H1 (cell line): Measurements from ENCODE around the gene EGFR. TPM values are rescaled to one million over a fixed set of nuclear protein-coding genes. Genes with fewer than 3 reads are reported as not detected.

Experiments used
- CTCF ChIA-PET: fragments of 300-600 bp; sonication (Branson Sonifier 250); formaldehyde crosslinking; loops from one replicate; lab custom pipeline; 2021; ENCODE audit not compliant: partially characterized antibody; lab: Charles Lee
- POLR2A ChIA-PET: fragments of 300-600 bp; sonication (Branson Sonifier 250); formaldehyde crosslinking; loops from one replicate; lab custom pipeline; 2021; ENCODE audit warnings: inconsistent platforms; ENCODE audit not compliant: partially characterized antibody; lab: Charles Lee
- DNase-seq, 2 experiments: peaks; one replicate each; pipeline versions ENCODE4 v3.0.0 to v3.0.0-alpha.2; 2010 to 2022; ENCODE audit warnings: low spot score in 2 of 2, low read depth in 1 of 2, mixed read lengths in 1 of 2
- FAIRE-seq: peaks from 2 replicates; lab custom pipeline; 2011; peaks lifted over from hg19 to GRCh38; lab: Jason Lieb, UNC
- H2AFZ ChIP-seq: 2 replicates; pipeline ENCODE4 v1.8.1; 2012; ENCODE audit warnings: low read length, inconsistent platforms
- H2AK5ac ChIP-seq: 2 replicates; pipeline ENCODE4 v1.6.1; 2013; ENCODE audit warnings: low read depth, low read length
- H2BK120ac ChIP-seq: replicated peaks from 2 replicates; pipeline ENCODE3; 2013; ENCODE audit warnings: low read depth, low read length, inconsistent platforms
- H2BK12ac ChIP-seq: 2 replicates; pipeline ENCODE4 v1.6.1; 2013; ENCODE audit warnings: low read depth, low read length
- H2BK15ac ChIP-seq: 2 replicates; pipeline ENCODE4 v1.6.1; 2013; ENCODE audit warnings: low read length
- H2BK20ac ChIP-seq: 2 replicates; pipeline ENCODE4 v1.6.1; 2013; ENCODE audit warnings: low read length
- H2BK5ac ChIP-seq: 2 replicates; pipeline ENCODE4 v1.6.1; 2013; ENCODE audit warnings: low read depth, low read length
- H3K14ac ChIP-seq: 2 replicates; pipeline ENCODE4 v1.6.1; 2013; ENCODE audit warnings: inconsistent platforms; ENCODE audit not compliant: insufficient read length
- H3K18ac ChIP-seq: 2 replicates; pipeline ENCODE4 v1.6.1; 2013; ENCODE audit warnings: low read length; ENCODE audit errors: extremely low read depth
- H3K23ac ChIP-seq: 2 replicates; pipeline ENCODE4 v1.6.1; 2013; ENCODE audit warnings: inconsistent platforms; ENCODE audit not compliant: insufficient read length
- H3K23me2 ChIP-seq: 2 replicates; pipeline ENCODE4 v1.6.1; 2013; ENCODE audit warnings: low read depth, low read length
- H3K27ac ChIP-seq: 2 replicates; pipeline ENCODE4 v1.6.1; 2011; ENCODE audit warnings: low read depth, low read length, inconsistent platforms
- H3K27me3 ChIP-seq, 4 experiments: replicated peaks in 1 of 4; 1 replicate in 1 of 4; 2 replicates in 3 of 4; pipeline versions ENCODE4 v1.6.1 to v1.8.1; 2011 to 2013; ENCODE audit warnings: low read length in 3 of 4, mild to moderate bottlenecking in 3 of 4, inconsistent platforms in 2 of 4, mixed read lengths in 2 of 4, moderate library complexity in 1 of 4; ENCODE audit not compliant: control insufficient read depth in 3 of 4, insufficient read depth in 3 of 4; ENCODE audit errors: extremely low read depth in 1 of 4
- H3K36me3 ChIP-seq, 4 experiments: 2 replicates each; pipeline versions ENCODE4 v1.6.1 to v1.8.1; 2011 to 2013; ENCODE audit warnings: mild to moderate bottlenecking in 4 of 4, low read length in 3 of 4, moderate library complexity in 2 of 4, control low read depth in 1 of 4, inconsistent platforms in 1 of 4; ENCODE audit not compliant: insufficient read depth in 4 of 4, control insufficient read depth in 2 of 4
- H3K4ac ChIP-seq: replicated peaks from 2 replicates; pipeline ENCODE3; 2013; ENCODE audit warnings: low read length, low read depth, mixed read lengths, inconsistent platforms; ENCODE audit not compliant: insufficient read length
- H3K4me1 ChIP-seq, 4 experiments: replicated peaks in 1 of 4; 1 replicate in 1 of 4; 2 replicates in 3 of 4; pipeline versions ENCODE4 v1.6.1 to v1.8.1; 2011 to 2013; ENCODE audit warnings: low read length in 3 of 4, inconsistent platforms in 2 of 4, mixed read lengths in 1 of 4; ENCODE audit not compliant: insufficient read depth in 4 of 4, control insufficient read depth in 3 of 4
- H3K4me2 ChIP-seq, 2 experiments: 2 replicates each; pipeline versions ENCODE4 v1.6.1 to v1.8.1; 2011 to 2013; ENCODE audit warnings: low read depth in 2 of 2, low read length in 2 of 2, control low read depth in 1 of 2, inconsistent platforms in 1 of 2, mild to moderate bottlenecking in 1 of 2; ENCODE audit not compliant: insufficient read depth in 1 of 2
- H3K4me3 ChIP-seq, 4 experiments: fragments of 200-600, 300-600 bp in 1 of 4; sonication (generic), shearing (Covaris generic), sonication (Bioruptor Twin) in 1 of 4; 2 replicates each; pipeline versions ENCODE4 v1.5.1 to v1.8.1; 2011 to 2016; ENCODE audit warnings: low read length in 4 of 4, low read depth in 3 of 4, control low read depth in 2 of 4, inconsistent platforms in 2 of 4, mild to moderate bottlenecking in 2 of 4, mixed read lengths in 1 of 4, moderate library complexity in 1 of 4; ENCODE audit not compliant: insufficient read depth in 2 of 4; ENCODE audit errors: extremely low read depth in 1 of 4
- H3K56ac ChIP-seq: replicated peaks from 2 replicates; pipeline ENCODE3; 2013; ENCODE audit warnings: low read depth, mild to moderate bottlenecking, mixed read lengths, low read length, inconsistent platforms; ENCODE audit not compliant: insufficient read length
- H3K79me1 ChIP-seq: 2 replicates; pipeline ENCODE4 v1.6.1; 2013; ENCODE audit warnings: low read depth, low read length, control low read depth
- H3K79me2 ChIP-seq, 2 experiments: 2 replicates each; pipeline versions ENCODE4 v1.6.1 to v1.8.1; 2012 to 2013; ENCODE audit warnings: low read length in 2 of 2, mild to moderate bottlenecking in 2 of 2, inconsistent platforms in 1 of 2; ENCODE audit not compliant: insufficient read depth in 2 of 2, control insufficient read depth in 1 of 2
- H3K9ac ChIP-seq, 4 experiments: replicated peaks in 1 of 4; 1 replicate in 1 of 4; 2 replicates in 3 of 4; pipeline versions ENCODE4 v1.6.1 to v1.8.1; 2011 to 2013; ENCODE audit warnings: low read depth in 3 of 4, low read length in 3 of 4, control low read depth in 2 of 4, mild to moderate bottlenecking in 2 of 4, moderate library complexity in 2 of 4, inconsistent platforms in 1 of 4; ENCODE audit errors: extremely low read depth in 1 of 4
- H3K9me3 ChIP-seq, 2 experiments: 2 replicates each; pipeline versions ENCODE4 v1.6.1 to v1.8.1; 2012 to 2013; ENCODE audit warnings: mild to moderate bottlenecking in 2 of 2, moderate library complexity in 2 of 2, control low read depth in 1 of 2, inconsistent platforms in 1 of 2, low read depth in 1 of 2, low read length in 1 of 2, mixed read lengths in 1 of 2; ENCODE audit not compliant: insufficient read depth in 2 of 2
- H4K20me1 ChIP-seq, 2 experiments: replicated peaks in 1 of 2; 2 replicates each; pipeline versions ENCODE3 to v1.8.1; 2011 to 2013; ENCODE audit warnings: inconsistent platforms in 2 of 2, low read length in 2 of 2, mild to moderate bottlenecking in 1 of 2; ENCODE audit not compliant: insufficient read depth in 2 of 2, control insufficient read depth in 1 of 2
- H4K5ac ChIP-seq: 2 replicates; pipeline ENCODE4 v1.6.1; 2013; ENCODE audit warnings: low read length, low read depth, mixed read lengths, inconsistent platforms; ENCODE audit not compliant: insufficient read length
- H4K8ac ChIP-seq: 2 replicates; pipeline ENCODE4 v1.8.0; 2013; ENCODE audit warnings: mild to moderate bottlenecking, moderate library complexity, low read length, inconsistent platforms; ENCODE audit not compliant: insufficient read depth; ENCODE audit errors: extremely low read depth
- H4K91ac ChIP-seq: replicated peaks from 2 replicates; pipeline ENCODE3; 2013; ENCODE audit warnings: low read length, mixed read lengths, inconsistent platforms; ENCODE audit not compliant: insufficient read length
- BACH1 ChIP-seq: IDR thresholded peaks from 2 replicates; pipeline ENCODE4 v1.6.1; 2012; ENCODE audit warnings: low read length, improper control_type of control experiment
- BCL11A ChIP-seq, 2 experiments: IDR thresholded peaks; one replicate each; pipeline ENCODE4 v1.6.1; 2011; ENCODE audit warnings: low read depth in 2 of 2, low read length in 2 of 2, mild to moderate bottlenecking in 2 of 2
- BRCA1 ChIP-seq: IDR thresholded peaks from 2 replicates; pipeline ENCODE4 v1.6.1; 2012; ENCODE audit warnings: low read depth, low read length, improper control_type of control experiment
- HDAC6 ChIP-seq: IDR thresholded peaks from one replicate; pipeline ENCODE4 v1.7.1; 2012; ENCODE audit warnings: low read depth, mild to moderate bottlenecking, inconsistent platforms, low read length, moderate library complexity
- KDM1A ChIP-seq: fragments of 200-600, 300-600 bp; sonication (generic); IDR thresholded peaks from 2 replicates; pipeline ENCODE4 v1.7.1; 2016; ENCODE audit warnings: mild to moderate bottlenecking, low read length, borderline replicate concordance
- POLR2AphosphoS5 ChIP-seq: IDR thresholded peaks from 2 replicates; pipeline ENCODE4 v1.6.1; 2011; ENCODE audit warnings: low read depth, low read length
- SAP30 ChIP-seq: fragments of 300-600 bp; sonication (generic); IDR thresholded peaks from 2 replicates; pipeline ENCODE4 v1.7.1; 2012; ENCODE audit warnings: low read length, moderate library complexity, mild to moderate bottlenecking, inconsistent platforms; ENCODE audit not compliant: insufficient read depth, insufficient replicate concordance
- SIN3A ChIP-seq, 2 experiments: IDR thresholded peaks in 1 of 2; conservative IDR thresholded peaks in 1 of 2; 2 replicates each; pipeline ENCODE4 v1.6.1; 2011 to 2012; ENCODE audit warnings: low read length in 2 of 2, improper control_type of control experiment in 1 of 2, low read depth in 1 of 2, mild to moderate bottlenecking in 1 of 2
- TAF1 ChIP-seq: IDR thresholded peaks from 2 replicates; pipeline ENCODE4 v1.6.1; 2011; ENCODE audit warnings: mild to moderate bottlenecking, low read depth, low read length
- WGBS, 2 experiments: shearing (Covaris generic) in 1 of 2; methylation state at CpG; one replicate each; pipeline versions ENCODE4 v1.1.6 to v1.1.7; 2013 to 2015; ENCODE audit warnings: low lambda C conversion rate in 2 of 2, mixed read lengths in 2 of 2, inconsistent platforms in 1 of 2, low coverage in 1 of 2, missing lambda C conversion rate in 1 of 2; ENCODE audit not compliant: insufficient replicate concordance in 2 of 2, insufficient coverage in 1 of 2, insufficient read length in 1 of 2; ENCODE audit errors: extremely low coverage in 1 of 2, missing lambda C conversion rate in 1 of 2; 5-methylcytosine and 5-hydroxymethylcytosine counted together
- polyA plus RNA-seq, 7 experiments: library from polyadenylated mRNA; depleted of rRNA in 3 of 7; stranded (reverse) in 5 of 7; unstranded in 2 of 7; fragments of >200 nt in 5 of 7; fragments of 200-250 nt in 2 of 7; gene quantifications; 1 replicate in 5 of 7; 2 replicates in 1 of 7; 4 replicates in 1 of 7; pipeline versions ENCODE4 v1.2.1 to v1.2.3, GENCODE V29; 2011 to 2013; ENCODE audit warnings: missing spikeins in 2 of 7, mixed read lengths in 2 of 7
- total RNA-seq: library from RNA; stranded (reverse); fragmentation: NEBNext Ultra II Directional; extraction: Animal tissue kit (Norgen Biotek cat#: 25700); gene quantifications from 2 replicates; pipeline ENCODE4 v1.2.1, GENCODE V29; 2021
- TF ChIP-seq, protein P1 (sequence below): IDR thresholded peaks from 2 replicates; pipeline ENCODE4 v1.6.1; 2012; ENCODE audit warnings: inconsistent platforms
- TF ChIP-seq, protein P2 (sequence below), 3 experiments: IDR thresholded peaks; 1 replicate in 2 of 3; 2 replicates in 1 of 3; pipeline versions ENCODE4 v1.5.1 to v1.6.1; 2011; ENCODE audit warnings: low read length in 3 of 3, mild to moderate bottlenecking in 3 of 3, inconsistent platforms in 2 of 3, low read depth in 1 of 3, moderate library complexity in 1 of 3; ENCODE audit not compliant: insufficient read depth in 1 of 3; ENCODE audit errors: control extremely low read depth in 1 of 3

The EGFR gene
- total and polyA plus RNA-seq, 2 of the 8 experiments (the other 6 are each of a cell fraction or from before 2014, with no cell fraction given): 1.9 to 5.8 TPM

DNA sequence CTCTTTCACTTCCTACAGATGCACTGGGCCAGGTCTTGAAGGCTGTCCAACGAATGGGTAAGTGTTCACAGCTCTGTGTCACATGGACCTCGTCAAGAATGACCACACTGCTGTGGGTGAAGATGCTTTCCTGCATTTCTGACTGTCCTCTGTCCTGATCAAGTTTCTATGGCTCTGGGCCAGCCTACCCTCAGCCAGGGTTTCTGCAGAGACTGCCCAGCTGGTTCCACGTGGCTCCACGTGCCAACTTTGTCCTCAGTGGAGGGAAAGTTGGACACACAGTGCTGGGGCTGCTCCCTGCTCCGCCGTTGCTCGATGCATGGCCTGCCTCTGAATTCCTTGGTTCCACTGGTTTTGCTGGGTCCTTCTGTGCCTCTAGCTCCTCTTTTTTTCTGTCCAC lies 152.3 kb downstream of the EGFR start:
- no peaks in the 10 kb centered on the region; a peak in 1 of 4 replicates for H3K9me3 ChIP-seq
- no peak overlapping the region for H3K18ac ChIP-seq
- FAIRE-seq (no peak), DNase-seq (no peak)
- H4K20me1 ChIP-seq: peaks cover 0 to 2% of the 10 kb centered on the region in 2 experiments
- no peak overlapping the region for H2BK15ac ChIP-seq
- H2AK5ac ChIP-seq: no peak overlapping the region
- no peaks in the 10 kb centered on the region for H3K36me3 ChIP-seq
- no peak overlapping the region for H2BK5ac ChIP-seq
- H2BK12ac ChIP-seq: no peak overlapping the region
- H3K79me1 ChIP-seq: no peaks in the 10 kb centered on the region; the same call in 1 of the 2 replicates
- WGBS, 2 experiments: 99% methylated on average over 7 of the region's 7 CpGs; no CpG with 5 or more reads in 1 of the 2 experiments
- peaks cover 6% of the 10 kb centered on the region; the same call in 1 of the 2 replicates for H3K23me2 ChIP-seq
- H4K8ac ChIP-seq: no peak overlapping the region
- no peak overlapping the region for H3K4me3 ChIP-seq
- no peak overlapping the region for H3K4me2 ChIP-seq
- no peak overlapping the region for H4K5ac ChIP-seq
- POLR2A ChIA-PET: no interaction called here
- H2BK120ac ChIP-seq: no peak overlapping the region
- no peak overlapping the region for H3K4ac ChIP-seq
- H3K27ac ChIP-seq: no peak overlapping the region
- H3K79me2 ChIP-seq: no peaks in the 10 kb centered on the region
- CTCF ChIA-PET: interaction anchor here (1.0 to 1.7 kb wide), 4 partner anchors 7 to 331 kb away, joined by 3 to 4 read pairs (median 3); no protein-coding TSS in a partner anchor
- no peaks in the 10 kb centered on the region for H3K4me1 ChIP-seq
- no peak overlapping the region for H3K9ac ChIP-seq
- H2BK20ac ChIP-seq: no peak overlapping the region
- H3K14ac ChIP-seq: no peak overlapping the region
- H3K23ac ChIP-seq: no peak overlapping the region
- no peak overlapping the region for H4K91ac ChIP-seq
- H3K27me3 ChIP-seq: no peaks in the 10 kb centered on the region
- no peak overlapping the region for H2AFZ ChIP-seq
- H3K56ac ChIP-seq: no peak overlapping the region
- TF ChIP-seq HDAC6 (no peak), POLR2AphosphoS5 (no peak), BRCA1 (no peak), TAF1 (no peak), BACH1 (no peak), SIN3A (conservative IDR thresholded peaks at IDR 0.05 in 1 of 2, IDR thresholded peaks at IDR 0.05 in 1 of 2; ENCODE audit: low read depth in 1 of 2, low read length in 2 of 2) (no peak), BCL11A (IDR thresholded peaks at IDR 0.05; ENCODE audit: low read depth in 2 of 2, low read length in 2 of 2) (no peak), SAP30 (no peak), KDM1A (no peak)
- TF ChIP-seq, protein P1, sequence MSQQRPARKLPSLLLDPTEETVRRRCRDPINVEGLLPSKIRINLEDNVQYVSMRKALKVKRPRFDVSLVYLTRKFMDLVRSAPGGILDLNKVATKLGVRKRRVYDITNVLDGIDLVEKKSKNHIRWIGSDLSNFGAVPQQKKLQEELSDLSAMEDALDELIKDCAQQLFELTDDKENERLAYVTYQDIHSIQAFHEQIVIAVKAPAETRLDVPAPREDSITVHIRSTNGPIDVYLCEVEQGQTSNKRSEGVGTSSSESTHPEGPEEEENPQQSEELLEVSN: no peak
- TF ChIP-seq, protein P2, sequence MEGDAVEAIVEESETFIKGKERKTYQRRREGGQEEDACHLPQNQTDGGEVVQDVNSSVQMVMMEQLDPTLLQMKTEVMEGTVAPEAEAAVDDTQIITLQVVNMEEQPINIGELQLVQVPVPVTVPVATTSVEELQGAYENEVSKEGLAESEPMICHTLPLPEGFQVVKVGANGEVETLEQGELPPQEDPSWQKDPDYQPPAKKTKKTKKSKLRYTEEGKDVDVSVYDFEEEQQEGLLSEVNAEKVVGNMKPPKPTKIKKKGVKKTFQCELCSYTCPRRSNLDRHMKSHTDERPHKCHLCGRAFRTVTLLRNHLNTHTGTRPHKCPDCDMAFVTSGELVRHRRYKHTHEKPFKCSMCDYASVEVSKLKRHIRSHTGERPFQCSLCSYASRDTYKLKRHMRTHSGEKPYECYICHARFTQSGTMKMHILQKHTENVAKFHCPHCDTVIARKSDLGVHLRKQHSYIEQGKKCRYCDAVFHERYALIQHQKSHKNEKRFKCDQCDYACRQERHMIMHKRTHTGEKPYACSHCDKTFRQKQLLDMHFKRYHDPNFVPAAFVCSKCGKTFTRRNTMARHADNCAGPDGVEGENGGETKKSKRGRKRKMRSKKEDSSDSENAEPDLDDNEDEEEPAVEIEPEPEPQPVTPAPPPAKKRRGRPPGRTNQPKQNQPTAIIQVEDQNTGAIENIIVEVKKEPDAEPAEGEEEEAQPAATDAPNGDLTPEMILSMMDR (IDR thresholded peaks at IDR 0.05; ENCODE audit: control extremely low read depth in 1 of 3, insufficient read depth in 1 of 3, low read depth in 1 of 3, low read length in 3 of 3): no peak
